HG03097 (cell line): ENCODE measurements around the gene SF3B1.
"Not testable (repeated sequence)": the region's sequence is repeated elsewhere in the genome, so short reads cannot be mapped to it uniquely, and the experiment has no call there.

ENCODE experiments used
- ATAC-seq: cut with Tn5 transposase; IDR thresholded peaks from one replicate; pipeline ENCODE4 v1.9.1; 2021; ENCODE audit not compliant: unreplicated experiment, low FRiP score

The SF3B1 gene

DNA sequence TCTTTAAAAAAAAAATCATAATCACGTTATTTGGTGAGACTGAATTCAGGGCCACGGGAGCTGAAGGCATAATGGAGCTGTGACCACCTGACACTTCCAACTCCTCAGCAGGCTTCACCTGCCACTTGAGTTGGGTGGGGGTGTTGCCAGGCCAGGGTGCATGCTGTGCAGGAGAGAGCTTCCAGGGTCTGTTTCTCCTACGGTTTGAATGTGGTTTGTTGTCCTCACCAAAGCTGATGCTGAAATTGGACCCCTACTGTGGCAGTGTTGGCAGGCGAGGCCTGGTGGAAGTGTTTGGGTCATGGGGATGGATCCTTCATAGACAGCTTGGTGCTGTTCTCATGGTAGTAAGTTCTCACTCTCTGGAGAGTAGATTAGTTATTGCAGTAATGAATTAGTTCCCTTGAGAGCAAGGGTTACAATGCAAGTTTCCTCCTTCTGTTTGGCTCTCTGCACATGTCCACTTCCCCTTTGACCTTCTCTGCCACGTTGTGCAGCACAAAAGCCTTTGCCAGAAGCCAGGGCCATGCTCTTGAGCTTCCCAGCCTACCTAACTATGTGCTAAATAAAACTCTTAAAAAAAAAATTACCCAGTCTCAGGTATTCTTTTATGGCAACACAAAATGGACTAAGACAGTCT is 86.0 kb downstream of the SF3B1 start:
- no peak for ATAC-seq

DNA sequence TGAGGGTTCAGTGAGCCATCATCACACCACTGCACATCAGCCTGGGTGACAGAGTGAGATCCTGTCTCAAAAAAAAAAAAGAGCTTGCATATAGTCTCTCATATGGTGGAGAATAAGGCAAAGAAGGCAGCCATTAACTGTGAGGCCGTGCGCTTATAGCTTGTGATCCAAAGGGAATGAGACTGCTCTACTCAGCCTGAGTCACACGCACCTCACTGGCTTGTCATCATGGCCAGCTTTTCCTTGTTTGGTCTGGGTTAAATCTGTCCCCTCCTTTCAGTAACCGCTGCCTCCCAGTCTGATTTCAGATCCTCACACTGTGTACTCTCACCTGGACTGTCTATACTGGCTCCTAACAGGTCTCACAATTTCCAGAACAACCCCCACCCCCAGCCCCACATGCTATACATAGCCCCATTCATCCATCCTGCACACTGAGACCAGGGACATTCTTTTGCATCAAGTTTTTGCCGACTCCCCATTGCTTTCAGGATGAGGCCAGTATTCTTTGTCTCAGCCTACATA is 88.9 kb downstream of the SF3B1 start:
- ATAC-seq, result no peak

DNA sequence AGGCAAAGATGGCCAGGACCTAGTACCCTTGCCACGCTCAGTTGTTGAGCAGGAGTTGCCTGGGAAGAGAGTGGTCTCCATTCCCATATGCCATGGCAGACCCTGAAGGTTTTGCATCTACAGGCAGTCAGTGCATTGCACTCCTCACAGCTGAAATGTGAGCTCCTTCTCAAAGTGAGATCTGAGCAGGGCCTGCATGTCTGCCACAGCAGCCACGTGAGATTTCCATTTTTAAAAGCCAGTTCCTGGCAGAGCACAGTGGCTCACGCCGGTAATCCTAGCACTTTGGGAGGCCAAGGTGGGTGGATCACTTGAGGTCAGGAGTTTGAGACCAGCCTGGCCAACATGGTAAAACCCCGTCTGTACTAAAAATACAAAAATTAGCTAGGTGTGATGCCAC is 90.9 kb downstream of the SF3B1 start:
- ATAC-seq, result not testable (repeated sequence)

DNA sequence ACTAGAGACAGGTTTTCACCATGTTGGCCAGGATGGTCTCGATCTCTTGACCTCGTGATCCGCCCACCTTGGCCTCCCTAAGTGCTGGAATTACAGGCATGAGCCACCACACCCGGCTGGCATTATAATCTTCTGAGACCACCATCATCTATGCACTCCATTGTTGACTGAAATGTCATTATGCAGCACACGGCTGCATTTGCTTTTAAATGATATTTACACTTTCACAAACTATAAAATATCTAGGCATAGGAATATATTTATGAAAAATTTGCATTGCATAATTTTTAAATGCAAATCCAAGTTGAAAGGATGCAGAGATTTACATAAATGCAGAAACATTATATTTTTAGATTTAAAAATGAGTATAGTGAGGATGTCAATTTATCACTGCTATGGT is 94.2 kb downstream of the SF3B1 start:
- no peak for ATAC-seq
